ENCODE results near the gene ADPGK. TPM values are rescaled to one million over a fixed set of nuclear protein-coding genes. Genes with fewer than 3 reads are reported as not detected.

ADPGK gene
- 10 to 100 TPM; 53.2 to 94.1 (median 69.7) TPM for total RNA-seq

DNA sequence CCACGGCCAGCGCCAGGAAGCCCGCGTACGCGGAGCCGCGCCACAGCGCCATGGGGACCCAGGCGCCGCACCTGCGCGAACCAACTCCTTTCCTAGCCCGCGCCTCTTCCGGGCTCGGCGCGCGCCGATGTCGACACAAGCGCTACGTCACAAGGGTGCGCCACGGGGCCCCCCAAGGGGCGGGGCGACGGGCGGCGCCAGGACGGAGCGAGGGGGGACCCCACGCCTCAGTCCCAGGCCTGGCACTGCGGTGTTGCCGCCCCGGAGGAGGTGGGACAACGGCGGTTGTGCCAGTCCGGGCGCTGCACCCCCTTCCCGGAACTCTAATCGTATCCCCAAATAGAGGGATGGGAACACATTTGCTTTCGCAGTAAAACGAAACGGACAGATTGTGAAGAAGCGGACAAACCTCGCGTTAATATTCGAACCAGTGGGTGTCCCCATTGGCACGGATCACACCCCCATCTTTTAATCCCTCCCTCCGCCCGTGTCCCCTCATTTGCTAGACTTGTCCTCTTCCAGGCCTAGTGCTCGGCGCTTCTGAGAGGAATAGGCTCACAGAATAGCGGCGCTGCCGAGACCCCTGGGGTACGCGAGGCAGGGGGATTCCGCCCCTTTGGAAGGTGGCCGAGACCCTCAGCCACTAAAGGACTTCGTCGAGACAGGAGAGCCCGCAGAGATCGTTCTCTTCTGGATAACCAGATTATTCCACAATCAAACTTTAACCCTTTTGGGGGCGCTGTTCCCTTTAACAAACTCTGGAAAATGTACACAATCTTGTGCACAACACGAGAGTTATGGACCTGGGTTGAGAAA is at the start of gene ADPGK:
Gene ADPGK, minus strand, starts transcription at position 119 of the 816 bp plus-strand sequence. Its CDS starts 67 bp downstream, at position 52.
- no peaks in the 10 kb centered on the region for H3K9me3 ChIP-seq
- H3K27me3 ChIP-seq = no peaks in the 10 kb centered on the region
- H3K27ac ChIP-seq = peak within 1 kb of the TSS; percentile 93 to 96 (median 94)
- peak; percentile 79 to 87 for TF ChIP-seq POLR2A (IDR thresholded peaks at IDR 0.05)
- TF ChIP-seq, protein P1, sequence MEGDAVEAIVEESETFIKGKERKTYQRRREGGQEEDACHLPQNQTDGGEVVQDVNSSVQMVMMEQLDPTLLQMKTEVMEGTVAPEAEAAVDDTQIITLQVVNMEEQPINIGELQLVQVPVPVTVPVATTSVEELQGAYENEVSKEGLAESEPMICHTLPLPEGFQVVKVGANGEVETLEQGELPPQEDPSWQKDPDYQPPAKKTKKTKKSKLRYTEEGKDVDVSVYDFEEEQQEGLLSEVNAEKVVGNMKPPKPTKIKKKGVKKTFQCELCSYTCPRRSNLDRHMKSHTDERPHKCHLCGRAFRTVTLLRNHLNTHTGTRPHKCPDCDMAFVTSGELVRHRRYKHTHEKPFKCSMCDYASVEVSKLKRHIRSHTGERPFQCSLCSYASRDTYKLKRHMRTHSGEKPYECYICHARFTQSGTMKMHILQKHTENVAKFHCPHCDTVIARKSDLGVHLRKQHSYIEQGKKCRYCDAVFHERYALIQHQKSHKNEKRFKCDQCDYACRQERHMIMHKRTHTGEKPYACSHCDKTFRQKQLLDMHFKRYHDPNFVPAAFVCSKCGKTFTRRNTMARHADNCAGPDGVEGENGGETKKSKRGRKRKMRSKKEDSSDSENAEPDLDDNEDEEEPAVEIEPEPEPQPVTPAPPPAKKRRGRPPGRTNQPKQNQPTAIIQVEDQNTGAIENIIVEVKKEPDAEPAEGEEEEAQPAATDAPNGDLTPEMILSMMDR (IDR thresholded peaks at IDR 0.05) = peak; percentile 29 to 75 (median 67)
- H3K4me3 ChIP-seq = peak within 1 kb of the TSS; percentile 87 to 98 (median 92)
- peaks cover 2 to 27% (median 7%) of the 10 kb centered on the region in 4 donors for H3K4me1 ChIP-seq
- DNase-seq = peak; percentile 86 to 95 (median 94)
- peaks cover 0 to 7% (median 0%) of the 10 kb centered on the region in 3 donors for H3K36me3 ChIP-seq

DNA sequence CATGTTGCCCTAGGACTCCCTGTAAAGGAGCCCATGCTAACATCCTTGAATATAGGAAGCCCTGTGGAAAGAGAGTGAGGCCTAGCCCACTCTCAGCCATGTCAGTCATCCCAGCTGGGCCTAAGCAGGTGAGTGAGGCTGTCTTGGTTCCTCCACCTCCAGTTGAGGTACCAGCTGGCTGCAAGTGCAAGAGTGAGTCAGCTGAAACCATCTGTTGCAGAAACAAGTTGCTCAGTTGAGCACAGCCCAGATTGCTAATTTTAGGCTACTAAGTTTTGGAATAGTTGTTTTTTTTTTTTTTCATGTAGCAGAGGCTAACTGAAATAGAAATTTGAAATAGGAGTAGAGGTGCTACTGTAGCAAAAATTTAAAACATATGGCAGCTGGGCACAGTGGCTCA is 43.7 kb upstream of the ADPGK start:
- Histone ChIP-seq H3K4me1 (no peaks in the 10 kb centered on the region), H3K36me3 (no peaks in the 10 kb centered on the region), H3K9me3 (no peaks in the 10 kb centered on the region), H3K4me3 (no peak overlapping the region), H3K27me3 (no peaks in the 10 kb centered on the region), H3K27ac (no peak overlapping the region)
- TF ChIP-seq, protein P1 (IDR thresholded peaks at IDR 0.05) = no peak
- no peak for TF ChIP-seq POLR2A (IDR thresholded peaks at IDR 0.05)
- DNase-seq = no peak

DNA sequence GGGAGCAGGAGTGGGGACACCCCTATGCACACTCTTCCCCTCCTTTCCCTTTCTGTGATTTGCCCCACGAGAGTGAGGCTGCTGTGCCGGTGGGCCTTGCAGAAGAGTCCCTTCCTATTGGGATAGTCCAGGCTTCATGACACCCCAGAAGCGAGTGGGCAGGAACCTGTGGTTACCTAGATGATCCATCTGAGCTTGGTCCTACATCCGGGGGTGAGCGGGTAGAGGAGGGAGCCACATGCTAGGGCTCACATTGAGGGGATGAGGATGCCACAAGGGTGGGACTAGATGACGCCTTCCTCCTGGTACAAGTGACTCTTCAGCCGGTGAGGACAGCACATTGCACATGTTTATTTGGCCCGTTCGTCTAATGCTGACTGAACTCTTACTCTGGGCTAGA is 43.1 kb upstream of the ADPGK start:
- DNase-seq = no peak
- Histone ChIP-seq H3K27ac (no peak overlapping the region), H3K4me3 (no peak overlapping the region), H3K4me1 (no peaks in the 10 kb centered on the region), H3K9me3 (no peaks in the 10 kb centered on the region), H3K27me3 (no peaks in the 10 kb centered on the region), H3K36me3 (no peaks in the 10 kb centered on the region)
- TF ChIP-seq, protein P1 (IDR thresholded peaks at IDR 0.05) = no peak
- no peak for TF ChIP-seq POLR2A (IDR thresholded peaks at IDR 0.05)

DNA sequence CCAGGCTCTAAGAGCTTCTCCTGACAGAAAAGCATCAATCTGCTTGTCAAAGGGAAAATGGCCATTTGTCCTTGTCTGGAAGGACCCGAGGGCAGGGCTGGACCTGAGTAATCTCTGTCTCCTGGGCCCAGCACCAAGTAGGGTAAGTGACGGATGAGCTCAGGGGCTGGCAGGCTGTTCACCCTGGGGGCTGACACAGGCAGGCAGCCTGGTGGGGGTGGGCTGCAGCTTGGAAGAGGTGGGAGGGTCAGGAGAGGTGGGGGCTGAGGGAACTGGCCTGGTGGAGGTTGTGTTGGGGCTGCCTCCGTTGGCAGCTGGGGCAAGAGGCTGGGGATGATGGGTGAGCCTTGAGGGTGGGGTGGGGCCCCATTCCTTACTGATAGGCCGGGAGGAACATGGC is 42.3 kb upstream of the ADPGK start:
- no peaks in the 10 kb centered on the region for H3K36me3 ChIP-seq
- H3K4me3 ChIP-seq = no peak overlapping the region
- H3K4me1 ChIP-seq = no peaks in the 10 kb centered on the region
- H3K27ac ChIP-seq = no peak overlapping the region
- H3K27me3 ChIP-seq = no peaks in the 10 kb centered on the region
- no peak for DNase-seq
- H3K9me3 ChIP-seq = no peaks in the 10 kb centered on the region
- no peak for TF ChIP-seq POLR2A (IDR thresholded peaks at IDR 0.05)

DNA sequence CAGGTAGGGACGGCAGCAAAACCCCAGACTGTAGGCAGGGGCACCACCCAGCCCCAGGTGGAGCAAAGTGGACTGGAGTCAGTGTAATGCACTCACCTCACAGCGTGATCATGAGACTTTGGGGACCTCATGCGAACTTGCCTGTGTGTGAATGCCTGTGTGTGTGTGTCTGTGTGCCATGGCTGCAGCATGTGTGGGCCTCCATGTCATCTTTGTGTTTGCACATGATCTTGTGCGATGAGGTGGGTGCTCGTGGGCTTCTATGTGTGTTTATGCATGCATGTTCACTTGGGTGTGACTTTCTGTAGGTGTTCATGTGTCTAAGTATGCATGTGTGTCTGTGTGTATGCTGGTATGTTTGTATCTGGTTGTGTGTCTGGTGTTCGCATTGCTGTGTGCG is 41.2 kb upstream of the ADPGK start:
- H3K27me3 ChIP-seq = no peaks in the 10 kb centered on the region
- TF ChIP-seq, protein P1 (IDR thresholded peaks at IDR 0.05) = no peak
- no peak for TF ChIP-seq POLR2A (IDR thresholded peaks at IDR 0.05)
- no peak overlapping the region for H3K27ac ChIP-seq
- H3K9me3 ChIP-seq = no peaks in the 10 kb centered on the region
- DNase-seq = no peak
- H3K4me3 ChIP-seq = no peak overlapping the region
- H3K4me1 ChIP-seq = no peaks in the 10 kb centered on the region
- no peaks in the 10 kb centered on the region for H3K36me3 ChIP-seq

DNA sequence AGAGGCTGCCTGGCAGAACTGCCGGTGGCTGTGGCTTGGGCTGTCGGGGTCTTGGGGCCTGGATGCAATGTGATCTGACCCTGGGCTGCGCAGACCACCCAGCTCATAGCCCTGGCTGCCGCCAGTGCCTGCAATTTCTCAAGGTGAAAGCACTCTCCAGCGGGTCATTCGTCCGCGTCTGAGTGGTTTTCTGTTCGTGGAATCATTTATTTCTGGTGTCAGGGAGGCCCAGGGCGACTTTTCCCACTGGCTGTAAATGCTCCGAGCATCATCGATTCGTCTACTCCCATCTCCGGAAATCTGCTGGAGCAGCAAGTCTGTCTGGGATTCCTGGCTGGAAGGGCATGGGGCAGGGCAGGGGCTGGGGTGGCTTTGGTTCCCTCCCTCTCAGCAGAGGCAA is 40.6 kb upstream of the ADPGK start:
- Histone ChIP-seq H3K27me3 (no peaks in the 10 kb centered on the region), H3K27ac (no peak overlapping the region), H3K9me3 (no peaks in the 10 kb centered on the region), H3K4me1 (no peaks in the 10 kb centered on the region), H3K4me3 (no peak overlapping the region), H3K36me3 (no peaks in the 10 kb centered on the region)
- TF ChIP-seq, protein P1 (IDR thresholded peaks at IDR 0.05) = no peak
- no peak for TF ChIP-seq POLR2A (IDR thresholded peaks at IDR 0.05)
- DNase-seq = no peak
